NCI-H446 treated with DMSO at 0.1 percent for 48 hours (cell line): ENCODE results near the gene PPP1R9A.

Experiments
- DNase-seq: peaks from one replicate; lab custom pipeline; 2025; lab: John Stamatoyannopoulos, UW

Gene PPP1R9A

GRCh38 chr7:94912085-94912484, 4.7 kb downstream of the PPP1R9A start:
- DNase-seq = no peak

- DNase-seq = no peak
These were observed 6.0 kb downstream of the PPP1R9A start for GRCh38 chr7:94913391-94913790.

- no peak for DNase-seq
These were observed 14.5 kb downstream of the PPP1R9A start for GRCh38 chr7:94921911-94922310.

- no peak for DNase-seq
These were observed 15.1 kb downstream of the PPP1R9A start for GRCh38 chr7:94922457-94922856.

- DNase-seq = no peak
These were observed 16.0 kb downstream of the PPP1R9A start for GRCh38 chr7:94923412-94923811.

GRCh38 chr7:94928168-94928707, 20.8 kb downstream of the PPP1R9A start:
- DNase-seq = no peak

GRCh38 chr7:94933256-94933990, 26.0 kb downstream of the PPP1R9A start:
- no peak for DNase-seq

GRCh38 chr7:94939395-94939794, 32.0 kb downstream of the PPP1R9A start:
- no peak for DNase-seq

GRCh38 chr7:94940241-94940640, 32.8 kb downstream of the PPP1R9A start:
- DNase-seq = no peak

GRCh38 chr7:94941844-94942632, 34.6 kb downstream of the PPP1R9A start:
- DNase-seq = no peak

GRCh38 chr7:94943134-94943533, 35.7 kb downstream of the PPP1R9A start:
- DNase-seq = no peak

- DNase-seq = no peak
These were observed 42.1 kb downstream of the PPP1R9A start for GRCh38 chr7:94949532-94949931.

GRCh38 chr7:94955807-94956206, 48.4 kb downstream of the PPP1R9A start:
- DNase-seq = no peak

- no peak for DNase-seq
These were observed 49.7 kb downstream of the PPP1R9A start for GRCh38 chr7:94957061-94957460.

- DNase-seq = no peak
These were observed 55.3 kb downstream of the PPP1R9A start for GRCh38 chr7:94962661-94963060.

GRCh38 chr7:94969434-94970084, 62.2 kb downstream of the PPP1R9A start:
- DNase-seq = no peak

- DNase-seq = no peak
These were observed 62.7 kb downstream of the PPP1R9A start for GRCh38 chr7:94970085-94970576.

GRCh38 chr7:94971051-94971867, 63.9 kb downstream of the PPP1R9A start:
- no peak for DNase-seq

GRCh38 chr7:94972296-94972695, 64.9 kb downstream of the PPP1R9A start:
- DNase-seq = no peak

- no peak for DNase-seq
These were observed 66.5 kb downstream of the PPP1R9A start for GRCh38 chr7:94973844-94974243.

GRCh38 chr7:94974423-94974822, 67.0 kb downstream of the PPP1R9A start:
- DNase-seq = no peak

- no peak for DNase-seq
These were observed 67.9 kb downstream of the PPP1R9A start for GRCh38 chr7:94975336-94975735.
